Diencephalon (tissue), 1 donor: ENCODE data around the gene TAF11L13. TPM values are rescaled to one million over a fixed set of nuclear protein-coding genes. Genes with fewer than 3 reads are reported as not detected.

ENCODE experiments used
- small RNA-seq: library from RNA; depleted of rRNA; stranded (forward); fragments of <200 nt; gene quantifications from one replicate; pipeline ENCODE3, GENCODE V24; 2014
- total RNA-seq: library from RNA; depleted of rRNA; stranded (reverse); fragments of >200 nt; gene quantifications from one replicate; pipeline ENCODE4 v1.2.3, GENCODE V29; 2014

TAF11L13 gene
- total RNA-seq, result not detected

DNA sequence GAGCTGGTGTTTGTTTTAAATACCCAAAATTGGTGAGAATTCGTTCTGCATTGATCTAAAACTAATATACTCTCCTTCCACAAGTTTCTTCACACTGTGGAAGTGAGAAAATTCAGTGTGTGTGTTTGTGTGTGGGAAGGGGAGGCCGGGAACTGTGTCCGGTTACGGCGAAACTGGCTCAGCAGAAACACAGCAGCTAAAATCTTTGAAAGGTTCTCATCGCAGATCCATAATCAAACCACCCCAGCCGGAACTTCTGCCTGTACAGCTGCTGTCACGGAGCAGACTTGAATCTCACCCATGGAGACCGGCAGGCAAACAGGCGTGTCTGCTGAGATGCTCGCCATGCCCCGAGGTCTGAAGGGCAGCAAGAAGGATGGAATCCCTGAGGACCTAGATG is at the start of gene TAF11L13:
TAF11L13 (plus strand) TSS at position 301 of the 400 bp plus-strand sequence.

DNA sequence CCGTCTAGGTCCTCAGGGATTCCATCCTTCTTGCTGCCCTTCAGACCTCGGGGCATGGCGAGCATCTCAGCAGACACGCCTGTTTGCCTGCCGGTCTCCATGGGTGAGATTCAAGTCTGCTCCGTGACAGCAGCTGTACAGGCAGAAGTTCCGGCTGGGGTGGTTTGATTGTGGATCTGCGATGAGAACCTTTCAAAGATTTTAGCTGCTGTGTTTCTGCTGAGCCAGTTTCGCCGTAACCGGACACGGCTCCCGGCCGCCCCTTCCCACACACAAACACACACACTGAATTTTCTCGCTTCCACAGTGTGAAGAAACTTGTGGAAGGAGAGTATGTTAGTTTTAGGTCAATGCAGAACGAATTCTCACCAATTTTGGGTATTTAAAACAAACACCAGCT is 46.2 kb upstream of the TAF11L13 start, which contains the start of gene TAF11L7:
TAF11L7 (minus strand) TSS at position 101 of the 400 bp plus-strand sequence.

DNA sequence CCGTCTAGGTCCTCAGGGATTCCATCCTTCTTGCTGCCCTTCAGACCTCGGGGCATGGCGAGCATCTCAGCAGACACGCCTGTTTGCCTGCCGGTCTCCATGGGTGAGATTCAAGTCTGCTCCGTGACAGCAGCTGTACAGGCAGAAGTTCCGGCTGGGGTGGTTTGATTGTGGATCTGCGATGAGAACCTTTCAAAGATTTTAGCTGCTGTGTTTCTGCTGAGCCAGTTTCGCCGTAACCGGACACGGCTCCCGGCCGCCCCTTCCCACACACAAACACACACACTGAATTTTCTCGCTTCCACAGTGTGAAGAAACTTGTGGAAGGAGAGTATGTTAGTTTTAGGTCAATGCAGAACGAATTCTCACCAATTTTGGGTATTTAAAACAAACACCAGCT is 41.0 kb upstream of the TAF11L13 start, which contains the start of gene TAF11L8:
TAF11L8 (minus strand) TSS at position 101 of the 400 bp plus-strand sequence.

DNA sequence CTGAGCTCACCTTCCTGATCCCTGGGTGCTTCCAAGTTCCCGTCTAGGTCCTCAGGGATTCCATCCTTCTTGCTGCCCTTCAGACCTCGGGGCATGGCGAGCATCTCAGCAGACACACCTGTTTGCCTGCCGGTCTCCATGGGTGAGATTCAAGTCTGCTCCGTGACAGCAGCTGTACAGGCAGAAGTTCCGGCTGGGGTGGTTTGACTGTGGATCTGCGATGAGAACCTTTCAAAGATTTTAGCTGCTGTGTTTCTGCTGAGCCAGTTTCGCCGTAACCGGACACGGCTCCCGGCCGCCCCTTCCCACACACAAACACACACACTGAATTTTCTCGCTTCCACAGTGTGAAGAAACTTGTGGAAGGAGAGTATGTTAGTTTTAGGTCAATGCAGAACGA is 37.6 kb upstream of the TAF11L13 start, which contains the start of gene TAF11L9:
TAF11L9 (minus strand) TSS at position 140 of the 400 bp plus-strand sequence.

DNA sequence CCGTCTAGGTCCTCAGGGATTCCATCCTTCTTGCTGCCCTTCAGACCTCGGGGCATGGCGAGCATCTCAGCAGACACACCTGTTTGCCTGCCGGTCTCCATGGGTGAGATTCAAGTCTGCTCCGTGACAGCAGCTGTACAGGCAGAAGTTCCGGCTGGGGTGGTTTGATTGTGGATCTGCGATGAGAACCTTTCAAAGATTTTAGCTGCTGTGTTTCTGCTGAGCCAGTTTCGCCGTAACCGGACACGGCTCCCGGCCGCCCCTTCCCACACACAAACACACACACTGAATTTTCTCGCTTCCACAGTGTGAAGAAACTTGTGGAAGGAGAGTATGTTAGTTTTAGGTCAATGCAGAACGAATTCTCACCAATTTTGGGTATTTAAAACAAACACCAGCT is 34.2 kb upstream of the TAF11L13 start, which contains the start of gene TAF11L10:
TAF11L10 (minus strand) TSS at position 101 of the 400 bp plus-strand sequence.

DNA sequence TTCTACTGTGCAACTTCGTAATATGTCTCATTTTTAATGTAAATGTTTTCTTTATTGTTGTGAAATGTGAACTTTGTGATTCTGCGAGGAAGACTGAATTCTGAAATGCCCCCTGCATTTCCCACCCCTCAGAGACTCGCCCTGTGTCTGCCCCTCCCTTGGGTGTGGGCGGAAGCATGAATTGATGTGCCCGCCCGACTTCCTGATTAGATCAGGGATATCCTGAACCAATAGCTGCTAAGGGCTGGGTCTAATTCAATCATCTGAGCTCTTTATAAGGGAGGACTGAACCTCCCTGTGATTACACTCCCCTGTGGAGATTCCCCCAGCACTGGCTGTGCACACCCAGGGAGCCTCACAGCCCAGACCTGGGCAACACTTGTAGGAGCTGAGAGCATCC is 28.0 kb upstream of the TAF11L13 start, which contains the start of gene TAF11L11:
TAF11L11 (plus strand) TSS at position 304 of the 400 bp plus-strand sequence.

DNA sequence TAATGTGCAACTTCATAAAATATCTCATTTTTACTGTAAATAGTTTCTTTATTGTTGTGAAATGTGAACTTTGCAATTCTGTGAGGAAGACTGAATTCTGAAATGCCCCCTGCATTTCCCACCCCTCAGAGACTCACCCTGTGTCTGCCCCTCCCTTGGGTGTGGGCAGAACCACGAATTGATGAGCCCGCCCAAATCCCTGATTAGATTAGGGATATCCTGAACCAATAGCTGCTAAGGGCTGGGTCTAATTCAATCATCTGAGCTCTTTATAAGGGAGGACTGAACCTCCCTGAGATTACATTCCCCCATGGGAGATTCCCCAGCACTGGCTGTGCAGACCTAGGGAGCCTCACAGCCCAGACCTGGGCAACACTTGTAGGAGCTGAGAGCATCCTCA is 21.8 kb upstream of the TAF11L13 start, which contains the start of gene TAF11L12:
TAF11L12 (plus strand) TSS at position 301 of the 400 bp plus-strand sequence.

DNA sequence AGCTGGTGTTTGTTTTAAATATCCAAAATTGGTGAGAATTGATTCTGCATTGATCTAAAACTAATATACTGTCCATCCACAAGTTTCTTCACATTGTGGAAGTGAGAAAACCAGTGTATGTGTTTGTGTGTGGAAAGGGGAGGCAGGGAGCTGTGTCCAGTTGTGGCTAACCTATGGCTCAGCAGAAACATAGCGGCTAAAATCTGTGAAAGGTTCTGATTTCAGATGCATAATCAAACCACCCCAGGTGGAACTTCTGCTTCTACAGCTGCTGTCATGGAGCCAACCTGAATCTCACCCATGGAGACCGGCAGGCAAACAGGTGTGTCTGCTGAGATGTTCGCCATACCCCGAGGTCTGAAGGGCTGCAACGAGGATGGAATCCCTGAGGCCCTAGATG is 2.3 kb downstream of the TAF11L13 start, which contains the start of gene TAF11L14:
TAF11L14 (plus strand) TSS at position 301 of the 400 bp plus-strand sequence.

Small RNA genes lying within 50 kb of the gene (small RNA-seq; reads per million reads assigned to genes)
- gene AC233724.1 (not detected), gene AC233724.12 (not detected), gene AC233724.2 (not detected), gene AC233724.3 (not detected), gene AC233724.4 (not detected), gene AC233724.6 (not detected), gene AC233724.7 (not detected)

Other genes starting within 250 kb of the TAF11L13 start
- gene TAF11L2, start 133.9 kb upstream of the TAF11L13 start, total RNA-seq, result not detected
- not detected for gene TAF11L3, start 113.7 kb upstream of the TAF11L13 start, total RNA-seq
- gene TAF11L4, start 110.3 kb upstream of the TAF11L13 start, total RNA-seq, result not detected
- gene TAF11L5, start 106.9 kb upstream of the TAF11L13 start, total RNA-seq, result not detected
- gene TAF11L6, start 103.4 kb upstream of the TAF11L13 start, total RNA-seq, result not detected
- gene TAF11L7, start 46.3 kb upstream of the TAF11L13 start, total RNA-seq, result not detected
- gene TAF11L8, start 41.1 kb upstream of the TAF11L13 start, total RNA-seq, result not detected
- not detected for gene TAF11L9, start 37.7 kb upstream of the TAF11L13 start, total RNA-seq
- not detected for gene TAF11L10, start 34.3 kb upstream of the TAF11L13 start, total RNA-seq
- gene TAF11L11, start 27.9 kb upstream of the TAF11L13 start, total RNA-seq, result not detected
- not detected for gene TAF11L12, start 21.7 kb upstream of the TAF11L13 start, total RNA-seq
- gene TAF11L14, start 2.4 kb downstream of the TAF11L13 start, total RNA-seq, result not detected